ENCODE data around the gene SIPA1L2.

SIPA1L2 gene

DNA sequence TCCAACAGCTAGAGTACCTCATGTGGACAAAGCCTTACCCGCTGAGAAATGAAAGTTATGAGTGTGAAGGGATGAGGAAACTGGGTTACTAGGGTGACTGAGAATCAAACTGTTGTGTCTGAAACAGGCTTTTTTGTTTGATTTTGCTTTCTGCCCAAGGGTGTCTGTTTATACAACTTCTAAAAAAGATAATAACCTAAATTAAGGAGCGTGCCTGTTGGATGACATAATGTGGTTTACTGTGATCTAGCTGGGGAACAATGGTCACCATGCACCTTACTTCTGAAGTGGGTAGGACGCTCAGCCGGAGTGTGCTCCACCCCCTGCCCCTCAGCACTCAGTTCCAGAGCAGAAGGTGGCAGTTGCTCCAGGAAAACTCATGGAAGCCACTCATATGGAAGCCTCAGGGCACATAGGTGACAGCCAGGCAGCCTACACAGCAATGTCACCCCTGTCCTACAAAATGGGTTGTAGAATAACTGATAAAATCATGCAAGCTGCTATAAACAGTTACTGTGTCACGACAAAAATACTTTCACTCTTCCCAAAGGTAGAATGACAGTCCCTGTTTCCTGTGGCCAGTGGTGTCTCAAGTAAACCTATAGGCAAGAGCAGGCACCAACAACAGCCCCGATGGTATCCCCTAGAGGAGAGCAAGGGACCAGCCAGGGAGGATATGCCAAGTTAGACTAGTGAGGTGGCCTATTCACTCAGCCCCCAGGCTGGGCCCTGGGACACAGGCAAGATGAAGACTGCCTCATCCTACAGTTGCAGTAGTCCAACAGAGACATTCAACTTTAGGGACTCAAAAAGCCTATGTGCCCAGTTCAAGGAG lies 29.3 kb downstream of the SIPA1L2 start:
- no peak for DNase-seq (ENCODE audit: extremely low spot score)
- TF ChIP-seq, protein P1, sequence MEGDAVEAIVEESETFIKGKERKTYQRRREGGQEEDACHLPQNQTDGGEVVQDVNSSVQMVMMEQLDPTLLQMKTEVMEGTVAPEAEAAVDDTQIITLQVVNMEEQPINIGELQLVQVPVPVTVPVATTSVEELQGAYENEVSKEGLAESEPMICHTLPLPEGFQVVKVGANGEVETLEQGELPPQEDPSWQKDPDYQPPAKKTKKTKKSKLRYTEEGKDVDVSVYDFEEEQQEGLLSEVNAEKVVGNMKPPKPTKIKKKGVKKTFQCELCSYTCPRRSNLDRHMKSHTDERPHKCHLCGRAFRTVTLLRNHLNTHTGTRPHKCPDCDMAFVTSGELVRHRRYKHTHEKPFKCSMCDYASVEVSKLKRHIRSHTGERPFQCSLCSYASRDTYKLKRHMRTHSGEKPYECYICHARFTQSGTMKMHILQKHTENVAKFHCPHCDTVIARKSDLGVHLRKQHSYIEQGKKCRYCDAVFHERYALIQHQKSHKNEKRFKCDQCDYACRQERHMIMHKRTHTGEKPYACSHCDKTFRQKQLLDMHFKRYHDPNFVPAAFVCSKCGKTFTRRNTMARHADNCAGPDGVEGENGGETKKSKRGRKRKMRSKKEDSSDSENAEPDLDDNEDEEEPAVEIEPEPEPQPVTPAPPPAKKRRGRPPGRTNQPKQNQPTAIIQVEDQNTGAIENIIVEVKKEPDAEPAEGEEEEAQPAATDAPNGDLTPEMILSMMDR (IDR thresholded peaks at IDR 0.05; ENCODE audit: control extremely low read depth, extremely low read depth, low read depth, missing control alignments) = no peak
- ChIA-PET POLR2A (no interaction called here), CTCF (interaction anchor here (1.5 kb wide), 1 partner anchor 20 kb away, joined by 4 read pairs; no protein-coding TSS in a partner anchor)

DNA sequence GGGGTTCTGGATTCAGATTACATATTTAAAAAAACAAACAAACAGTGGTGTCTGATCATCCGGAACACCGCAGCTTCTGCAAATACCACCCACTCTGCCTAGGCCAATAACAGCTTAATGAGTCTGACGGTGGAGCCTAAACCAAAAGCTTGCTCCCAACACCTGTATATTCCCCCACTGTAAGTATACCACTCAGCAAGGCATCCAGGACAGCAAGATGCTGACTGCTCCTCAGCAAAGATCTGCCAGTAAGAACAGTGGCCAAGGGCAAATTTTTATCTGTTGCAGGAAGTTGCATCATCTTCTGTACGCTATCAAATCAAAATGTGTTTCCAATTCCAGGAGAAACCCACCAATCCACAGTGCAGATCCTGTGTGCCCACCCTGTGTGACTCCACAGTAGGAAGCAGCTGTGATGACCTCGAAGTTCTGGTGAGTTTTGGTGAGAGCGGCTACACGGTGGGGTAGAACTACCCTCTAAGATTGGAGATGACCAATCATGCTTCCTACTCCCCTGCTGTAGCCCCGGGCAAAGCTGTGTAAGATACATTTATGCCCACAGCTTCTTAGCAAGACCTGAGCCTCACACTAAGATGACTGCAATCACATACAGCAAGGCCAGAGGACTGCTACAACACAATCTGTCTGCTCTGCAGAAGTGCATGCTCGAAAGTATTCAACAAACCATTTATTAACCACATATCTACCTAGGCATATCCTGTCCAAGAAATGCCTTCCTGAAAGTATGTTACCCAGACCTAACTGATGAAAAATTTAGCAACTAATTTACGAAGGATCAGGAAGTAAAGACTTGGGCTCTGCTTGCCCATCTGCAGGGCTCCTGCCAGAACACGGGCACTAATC lies 30.5 kb downstream of the SIPA1L2 start:
- CTCF ChIA-PET = interaction anchor here (1.5 kb wide), 1 partner anchor 21 kb away, joined by 4 read pairs; no protein-coding TSS in a partner anchor
- DNase-seq (ENCODE audit: extremely low spot score) = no peak
- TF ChIP-seq, protein P1 (IDR thresholded peaks at IDR 0.05; ENCODE audit: control extremely low read depth, extremely low read depth, low read depth, missing control alignments) = no peak
- POLR2A ChIA-PET = no interaction called here

DNA sequence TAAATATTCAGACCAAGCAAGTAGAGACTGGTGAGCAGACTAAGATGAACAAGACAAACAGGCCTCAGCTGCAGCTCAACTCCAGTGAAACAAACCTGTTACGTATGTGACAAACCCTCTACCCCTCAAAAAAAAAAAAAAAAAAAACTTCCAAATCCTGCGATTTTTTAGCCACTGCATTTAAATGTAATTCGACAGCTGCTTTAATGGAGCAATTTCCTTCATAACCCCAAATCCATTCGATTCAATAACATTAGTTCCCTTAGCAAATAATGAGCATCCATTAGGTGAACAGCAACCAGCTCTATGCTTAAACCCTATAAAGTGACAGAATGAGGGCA lies 31.1 kb downstream of the SIPA1L2 start:
- TF ChIP-seq, protein P1 (IDR thresholded peaks at IDR 0.05; ENCODE audit: control extremely low read depth, extremely low read depth, low read depth, missing control alignments) = no peak
- CTCF ChIA-PET = interaction anchor here (1.1 kb wide), 1 partner anchor 11 kb away, joined by 4 read pairs; no protein-coding TSS in a partner anchor
- POLR2A ChIA-PET = no interaction called here
- DNase-seq (ENCODE audit: extremely low spot score) = no peak

DNA sequence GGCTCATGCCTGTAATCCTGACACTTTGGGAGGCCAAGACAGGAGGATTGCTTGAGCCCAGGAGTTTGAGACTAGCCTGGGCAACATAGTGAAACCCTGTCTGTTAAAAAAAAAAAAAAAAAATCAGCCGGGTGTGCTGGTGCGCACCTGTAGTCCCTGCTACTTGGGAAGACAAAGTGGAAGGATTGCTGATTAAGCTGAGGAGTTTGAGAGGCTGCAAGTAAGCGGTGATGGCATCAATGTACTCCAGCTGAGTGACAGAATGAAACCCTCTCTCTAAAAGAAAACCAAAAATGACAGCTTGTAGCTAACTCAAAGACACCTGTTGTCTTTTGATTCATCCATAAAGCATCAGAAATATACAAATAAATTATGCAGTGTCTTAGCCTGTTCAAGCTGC lies 31.8 kb downstream of the SIPA1L2 start:
- ChIA-PET CTCF (interaction anchor here (0.6 to 1.1 kb wide), 3 partner anchors 11 to 23 kb away, joined by 3 to 4 read pairs (median 3); no protein-coding TSS in a partner anchor), POLR2A (no interaction called here)
- no peak for DNase-seq (ENCODE audit: extremely low spot score)
- TF ChIP-seq, protein P1 (IDR thresholded peaks at IDR 0.05; ENCODE audit: control extremely low read depth, extremely low read depth, low read depth, missing control alignments) = no peak

DNA sequence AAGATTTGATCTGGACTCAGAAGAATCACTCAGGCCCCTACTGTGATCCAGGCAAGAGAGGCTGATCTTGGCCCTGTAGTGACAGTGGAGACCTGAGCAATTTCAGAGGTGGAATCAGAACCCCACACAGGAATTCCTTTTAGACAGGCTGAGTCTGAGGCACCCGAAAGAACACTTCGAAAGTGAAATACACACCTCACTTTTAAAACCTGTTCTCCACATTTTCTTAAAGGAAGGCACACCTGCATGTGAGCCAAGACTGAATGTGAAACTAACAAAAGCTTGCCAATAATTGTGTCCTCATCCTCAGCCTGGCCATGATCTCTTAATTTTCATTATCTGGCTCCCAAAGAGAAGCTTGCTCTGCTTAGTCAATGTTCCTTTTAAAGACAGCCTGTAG lies 32.2 kb downstream of the SIPA1L2 start:
- TF ChIP-seq, protein P1 (IDR thresholded peaks at IDR 0.05; ENCODE audit: control extremely low read depth, extremely low read depth, low read depth, missing control alignments) = no peak
- DNase-seq (ENCODE audit: extremely low spot score) = no peak
- CTCF ChIA-PET = interaction anchor here (0.6 to 1.1 kb wide), 3 partner anchors 10 to 23 kb away, joined by 3 to 4 read pairs (median 3); no protein-coding TSS in a partner anchor
- POLR2A ChIA-PET = no interaction called here

DNA sequence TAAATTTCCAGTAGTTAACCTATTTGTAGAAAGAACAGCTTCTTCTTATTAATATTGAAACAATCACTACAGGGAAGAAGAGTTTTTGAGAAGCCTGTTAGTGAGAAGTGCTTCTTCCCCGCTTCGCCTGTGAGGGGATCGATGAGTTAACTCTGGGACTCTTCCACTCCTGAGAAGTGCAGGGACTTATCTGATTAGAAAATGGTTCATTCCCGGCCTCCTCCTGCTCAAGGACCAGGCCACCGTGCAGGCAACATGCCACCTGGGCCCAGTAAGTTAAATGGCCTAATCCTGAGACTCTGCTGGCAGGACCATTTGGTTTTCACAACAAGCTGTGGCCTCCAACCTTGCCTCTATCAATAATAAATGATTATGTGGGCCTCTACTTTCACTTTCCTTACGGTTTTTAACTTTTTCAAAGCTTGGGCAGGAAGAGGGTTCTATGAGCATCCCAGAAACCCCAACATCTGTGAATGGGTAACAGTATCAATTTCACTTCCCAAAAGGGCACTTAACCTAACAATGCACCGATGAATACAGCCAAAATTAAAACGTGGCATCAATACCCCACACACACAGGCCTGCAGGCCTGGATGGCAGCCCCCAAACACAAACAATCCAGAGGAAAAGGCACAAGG lies 33.1 kb downstream of the SIPA1L2 start:
- POLR2A ChIA-PET = no interaction called here
- CTCF ChIA-PET = interaction anchor here (0.9 to 1.6 kb wide), 3 partner anchors 10 to 17 kb away, joined by 3 to 7 read pairs (median 3); no protein-coding TSS in a partner anchor
- DNase-seq (ENCODE audit: extremely low spot score) = peak; percentile 26
- TF ChIP-seq, protein P1 (IDR thresholded peaks at IDR 0.05; ENCODE audit: control extremely low read depth, extremely low read depth, low read depth, missing control alignments) = no peak
